ENCODE results near the gene RNMT. TPM values are rescaled to one million over a fixed set of nuclear protein-coding genes. Genes with fewer than 3 reads are reported as not detected.

Gene RNMT
- total and polyA plus RNA-seq, 8 donors = 9.0 to 73.5 (median 16.7) TPM

DNA sequence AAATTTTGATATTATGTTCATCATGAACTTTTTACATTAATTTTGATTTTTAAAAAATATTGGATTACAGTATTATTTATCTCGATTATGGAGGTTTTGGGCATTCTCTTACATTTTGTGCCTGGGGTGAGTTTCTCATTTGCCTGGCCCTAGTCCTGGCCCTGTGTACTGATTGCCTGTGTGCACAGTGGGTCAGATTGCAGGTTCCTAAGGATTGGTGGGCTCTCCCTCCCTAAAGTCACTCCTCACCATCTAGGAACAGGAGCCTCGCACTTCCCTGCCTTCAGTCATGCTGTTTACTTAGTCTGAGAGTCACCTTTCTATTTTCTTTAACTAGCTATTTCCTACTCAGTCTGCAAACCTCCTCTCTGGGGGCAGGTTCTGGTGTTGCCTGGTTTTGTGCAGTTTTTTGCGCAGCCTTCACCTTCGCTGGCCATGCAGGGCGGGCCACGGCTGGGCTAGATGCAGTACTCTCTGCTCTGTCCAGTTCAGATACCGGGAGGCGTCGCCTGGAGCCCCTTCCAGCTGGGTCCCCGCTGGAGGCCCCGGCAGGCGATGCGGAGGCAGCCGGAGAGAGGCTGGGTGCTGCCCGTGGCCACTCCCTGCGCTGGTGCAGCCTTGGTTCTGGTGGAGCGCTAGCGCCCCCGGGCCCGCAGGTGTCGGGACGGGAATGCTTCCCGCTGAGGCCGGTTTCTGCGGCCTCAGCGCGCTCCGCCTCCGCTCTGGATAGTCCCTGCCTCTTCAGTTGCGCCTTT is 74.2 kb downstream of the RNMT start:
- intact Hi-C loops (cut with DNase I; ENCODE audit: low total_unique reads) = no loop called here
- peak overlapping the region; percentile 21 to 31 (median 27) for H3K4me3 ChIP-seq
- TF ChIP-seq, protein P1, sequence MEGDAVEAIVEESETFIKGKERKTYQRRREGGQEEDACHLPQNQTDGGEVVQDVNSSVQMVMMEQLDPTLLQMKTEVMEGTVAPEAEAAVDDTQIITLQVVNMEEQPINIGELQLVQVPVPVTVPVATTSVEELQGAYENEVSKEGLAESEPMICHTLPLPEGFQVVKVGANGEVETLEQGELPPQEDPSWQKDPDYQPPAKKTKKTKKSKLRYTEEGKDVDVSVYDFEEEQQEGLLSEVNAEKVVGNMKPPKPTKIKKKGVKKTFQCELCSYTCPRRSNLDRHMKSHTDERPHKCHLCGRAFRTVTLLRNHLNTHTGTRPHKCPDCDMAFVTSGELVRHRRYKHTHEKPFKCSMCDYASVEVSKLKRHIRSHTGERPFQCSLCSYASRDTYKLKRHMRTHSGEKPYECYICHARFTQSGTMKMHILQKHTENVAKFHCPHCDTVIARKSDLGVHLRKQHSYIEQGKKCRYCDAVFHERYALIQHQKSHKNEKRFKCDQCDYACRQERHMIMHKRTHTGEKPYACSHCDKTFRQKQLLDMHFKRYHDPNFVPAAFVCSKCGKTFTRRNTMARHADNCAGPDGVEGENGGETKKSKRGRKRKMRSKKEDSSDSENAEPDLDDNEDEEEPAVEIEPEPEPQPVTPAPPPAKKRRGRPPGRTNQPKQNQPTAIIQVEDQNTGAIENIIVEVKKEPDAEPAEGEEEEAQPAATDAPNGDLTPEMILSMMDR (IDR thresholded peaks at IDR 0.05) = peak in 3 of 7 experiments; percentile 22 to 45 (median 29)
- TF ChIP-seq POLR2A (IDR thresholded peaks at IDR 0.05) = no peak
- H3K4me1 ChIP-seq = peaks cover 0 to 11% (median 5%) of the 10 kb centered on the region in 4 donors
- H3K36me3 ChIP-seq = no peaks in the 10 kb centered on the region
- peaks cover 0 to 43% (median 6%) of the 10 kb centered on the region in 3 donors for H3K27me3 ChIP-seq
- 7 to 23% (median 9%) methylated on average over 17 to 30 of the region's 30 CpGs for WGBS, 5 donors
- H3K27ac ChIP-seq = no peak overlapping the region
- peak; percentile 80 to 90 for DNase-seq
- no peaks in the 10 kb centered on the region for H3K9me3 ChIP-seq

- Histone ChIP-seq H3K4me3 (peak overlapping the region; percentile 21 to 31 (median 27)), H3K4me1 (peaks cover 0 to 11% (median 5%) of the 10 kb centered on the region in 4 donors), H3K27me3 (peaks cover 0 to 42% (median 6%) of the 10 kb centered on the region in 3 donors), H3K9me3 (no peaks in the 10 kb centered on the region), H3K27ac (no peak overlapping the region), H3K36me3 (no peaks in the 10 kb centered on the region)
- DNase-seq = no peak
- TF ChIP-seq, protein P1 (IDR thresholded peaks at IDR 0.05) = peak in 1 of 7 experiments; percentile 2
- no peak for TF ChIP-seq POLR2AphosphoS5 (IDR thresholded peaks at IDR 0.05)
- WGBS, 5 donors = 8 to 14% (median 10%) methylated on average over 15 of the region's 15 CpGs
- intact Hi-C loops (cut with DNase I; ENCODE audit: low total_unique reads) = no loop called here
Observed at GRCh38 chr18:13801260-13801601, 74.8 kb downstream of the RNMT start.

DNA sequence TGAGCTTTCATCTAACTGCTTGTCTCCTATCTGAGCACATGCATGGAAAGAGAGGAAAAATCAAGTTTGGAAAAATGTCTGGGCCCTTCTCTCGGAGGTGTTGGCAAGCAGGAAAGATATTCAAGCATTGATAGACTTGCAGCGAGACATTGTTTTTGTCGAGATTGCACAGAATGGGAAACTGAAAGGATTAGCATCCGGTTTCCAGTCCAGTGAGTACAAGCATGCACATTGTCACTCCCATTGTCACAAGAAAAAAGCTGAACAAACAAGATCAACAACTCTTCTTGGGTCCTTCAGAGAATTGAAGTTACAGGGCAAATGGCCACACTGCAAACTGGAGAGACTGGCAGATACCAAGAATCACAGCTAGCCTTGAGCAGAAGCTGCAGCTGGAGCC is 77.8 kb downstream of the RNMT start:
- H3K9me3 ChIP-seq = no peaks in the 10 kb centered on the region
- H3K4me1 ChIP-seq = peaks cover 0 to 15% (median 9%) of the 10 kb centered on the region in 4 donors
- DNase-seq = no peak
- H3K27me3 ChIP-seq = peaks cover 0 to 30% (median 6%) of the 10 kb centered on the region in 3 donors
- intact Hi-C loops (cut with DNase I; ENCODE audit: low total_unique reads) = no loop called here
- H3K36me3 ChIP-seq = no peaks in the 10 kb centered on the region
- no peak overlapping the region for H3K4me3 ChIP-seq
- 65 to 72% (median 68%) methylated on average over 4 of the region's 4 CpGs for WGBS, 5 donors
- H3K27ac ChIP-seq = no peak overlapping the region
- TF ChIP-seq, protein P1 (IDR thresholded peaks at IDR 0.05) = no peak
- TF ChIP-seq POLR2A (IDR thresholded peaks at IDR 0.05) = no peak
- TF ChIP-seq EP300 (IDR thresholded peaks at IDR 0.05) = no peak
- TF ChIP-seq POLR2AphosphoS5 (IDR thresholded peaks at IDR 0.05) = no peak

DNA sequence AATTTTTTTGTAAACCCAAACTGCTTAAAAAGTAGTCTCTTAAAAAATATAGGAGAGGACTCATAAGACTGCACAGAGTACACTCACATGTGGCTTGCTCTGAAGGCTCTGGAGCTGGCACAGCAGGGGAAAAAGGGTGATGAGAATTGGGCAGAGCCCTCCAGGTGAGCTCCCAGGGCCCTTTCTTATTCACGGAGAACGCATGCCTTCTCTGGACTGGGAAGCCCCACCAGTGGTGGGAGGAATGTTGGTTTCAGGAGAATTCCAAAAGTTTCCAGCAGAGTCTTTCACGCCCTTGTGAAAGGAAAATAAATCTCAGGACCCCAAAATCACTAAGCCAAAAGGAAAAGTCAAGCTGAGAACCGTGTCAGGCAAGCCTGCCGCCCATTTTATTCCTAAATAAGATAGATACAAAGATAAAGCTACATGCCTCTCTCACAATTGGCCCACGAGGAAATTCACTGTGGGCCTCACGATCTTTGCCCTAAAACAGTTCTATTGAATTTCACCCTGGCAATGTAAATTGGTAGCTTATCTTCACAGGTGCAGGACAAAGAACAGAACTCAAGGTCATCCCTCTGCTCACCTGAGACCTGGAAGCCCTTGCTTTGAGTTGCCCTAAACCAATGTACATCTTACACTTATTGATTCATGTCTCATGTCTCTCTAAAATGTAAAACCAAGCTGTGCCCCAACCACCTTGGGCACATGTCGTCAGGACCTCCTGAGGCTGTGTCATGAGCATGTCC is 82.0 kb downstream of the RNMT start:
- TF ChIP-seq EP300 (IDR thresholded peaks at IDR 0.05) (no peak), POLR2AphosphoS5 (IDR thresholded peaks at IDR 0.05) (no peak), POLR2A (IDR thresholded peaks at IDR 0.05) (no peak)
- TF ChIP-seq, protein P1 (IDR thresholded peaks at IDR 0.05) = no peak
- no peaks in the 10 kb centered on the region for H3K9me3 ChIP-seq
- DNase-seq = peak in 1 of 2 donors; percentile 29
- H3K27me3 ChIP-seq = no peaks in the 10 kb centered on the region
- no peaks in the 10 kb centered on the region for H3K36me3 ChIP-seq
- peaks cover 0 to 15% (median 7%) of the 10 kb centered on the region in 4 donors for H3K4me1 ChIP-seq
- 37 to 48% (median 41%) methylated on average over 8 of the region's 8 CpGs for WGBS, 5 donors
- no peak overlapping the region for H3K4me3 ChIP-seq
- H3K27ac ChIP-seq = peak overlapping the region in 4 of 5 donors; percentile 35 to 63 (median 42)
- intact Hi-C loops (cut with DNase I; ENCODE audit: low total_unique reads) = no loop called here

Measured in stomach (tissue), 9 donors.